Sigmoid colon (tissue), 7 donors: ENCODE data around the gene SPOCD1. TPM values are rescaled to one million over a fixed set of nuclear protein-coding genes. Genes with fewer than 3 reads are reported as not detected.

Experiments used
- DNase-seq: peaks from one replicate; pipeline ENCODE4 v3.0.0-alpha.2; 2019
- H3K27ac ChIP-seq, 4 donors: fragments of 200-600 bp; sonication (generic); one replicate each; pipeline ENCODE4 v1.5.1; 2016 to 2019; ENCODE audit warnings: mild to moderate bottlenecking in 1 of 4
- H3K27me3 ChIP-seq, 3 donors: fragments of 200-600 bp; sonication (generic); one replicate each; pipeline ENCODE4 v1.5.1; 2019; ENCODE audit warnings: mild to moderate bottlenecking in 1 of 3
- H3K36me3 ChIP-seq, 4 donors: fragments of 200-600 bp; sonication (generic); one replicate each; pipeline ENCODE4 v1.5.1; 2016 to 2019
- H3K4me1 ChIP-seq, 4 donors: fragments of 200-600 bp; sonication (generic); one replicate each; pipeline ENCODE4 v1.5.1; 2017 to 2019
- H3K4me3 ChIP-seq, 4 donors: fragments of 200-600 bp; sonication (generic); one replicate each; pipeline ENCODE4 v1.5.1; 2017 to 2019; ENCODE audit warnings: mild to moderate bottlenecking in 2 of 4, moderate library complexity in 1 of 4
- H3K9me3 ChIP-seq, 4 donors: fragments of 200-600 bp in 3 of 4; sonication (generic) in 3 of 4; one replicate each; pipeline versions ENCODE4 v1.5.1 to v1.6.1; 2013 to 2019
- EP300 ChIP-seq, 4 donors: sonication (generic); formaldehyde crosslinking; IDR thresholded peaks; one replicate each; pipeline ENCODE4 v1.6.1; 2017; ENCODE audit warnings: antibody characterized with exemption in 4 of 4
- POLR2A ChIP-seq, 2 donors: fragments of 450-650 bp; IDR thresholded peaks; one replicate each; pipeline ENCODE4 v1.6.1; 2016; ENCODE audit warnings: antibody characterized with exemption in 2 of 2, mild to moderate bottlenecking in 2 of 2, moderate library complexity in 2 of 2
- POLR2AphosphoS5 ChIP-seq, 4 donors: sonication (generic); formaldehyde crosslinking; IDR thresholded peaks; one replicate each; pipeline ENCODE4 v1.6.1; 2017; ENCODE audit warnings: antibody characterized with exemption in 4 of 4
- WGBS, 2 donors: extraction: QIAGEN DNeasy Blood & Tissue Kit; methylation state at CpG; one replicate each; pipeline ENCODE4 v1.1.7; 2013; 5-methylcytosine and 5-hydroxymethylcytosine counted together
- intact Hi-C: fragments of 100-400 bp; cut with DNase I; formaldehyde crosslinking; loops from one replicate; pipeline ENCODE4 v1.15.1; 2023
- polyA plus RNA-seq, 3 donors: library from polyadenylated mRNA; stranded (reverse); fragments of 200-250 nt; gene quantifications; one replicate each; pipeline ENCODE4 v1.2.3, GENCODE V29; 2013
- total RNA-seq, 4 donors: library from RNA; depleted of rRNA; stranded (reverse); fragments of >200 nt; gene quantifications; one replicate each; pipeline ENCODE4 v1.1.0, GENCODE V29; 2016
- TF ChIP-seq, protein P1 (sequence below), 4 experiments: fragments of 450-650 bp in 3 of 4; fragments of 200-600 bp in 1 of 4; IDR thresholded peaks; one replicate each; pipeline ENCODE4 v1.5.1; 2016 to 2019; ENCODE audit warnings: antibody characterized with exemption in 4 of 4, mild to moderate bottlenecking in 3 of 4, moderate library complexity in 2 of 4
- donor health status: healthy with polysubstance abuse.
- donor health status: Bipolar disorder and iron deficiency.
- donor health status: healthy.

The SPOCD1 gene
- total and polyA plus RNA-seq, 7 donors, result 0.14 to 0.70 (median 0.55) TPM; not detected in 4

DNA sequence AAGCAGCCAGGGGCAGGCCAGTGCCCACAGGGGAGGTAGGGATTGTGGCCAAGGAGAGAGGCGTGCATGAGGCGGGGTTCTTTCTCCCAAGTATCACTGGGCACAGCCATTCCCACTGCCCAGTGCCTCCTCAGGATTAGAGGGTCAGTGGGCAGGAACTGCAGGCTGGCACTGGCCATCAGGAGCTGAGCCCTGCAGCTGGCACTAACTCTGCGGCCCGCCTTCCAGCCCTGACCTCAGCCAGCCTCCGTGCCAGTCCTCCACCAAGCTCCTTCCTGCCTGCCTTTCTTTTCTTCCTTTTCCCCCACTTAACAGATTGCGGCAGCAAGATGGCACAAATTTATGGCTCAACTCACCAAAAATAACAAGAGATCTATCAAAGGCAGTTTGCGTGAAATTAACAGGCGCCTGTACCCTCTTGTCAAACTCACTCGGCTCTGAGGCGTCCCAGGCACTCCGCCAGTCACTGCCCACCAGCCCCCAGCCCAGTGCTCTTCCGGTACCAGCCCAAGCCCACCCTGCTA is 62.8 kb downstream of the SPOCD1 start:
- TF ChIP-seq, protein P1, sequence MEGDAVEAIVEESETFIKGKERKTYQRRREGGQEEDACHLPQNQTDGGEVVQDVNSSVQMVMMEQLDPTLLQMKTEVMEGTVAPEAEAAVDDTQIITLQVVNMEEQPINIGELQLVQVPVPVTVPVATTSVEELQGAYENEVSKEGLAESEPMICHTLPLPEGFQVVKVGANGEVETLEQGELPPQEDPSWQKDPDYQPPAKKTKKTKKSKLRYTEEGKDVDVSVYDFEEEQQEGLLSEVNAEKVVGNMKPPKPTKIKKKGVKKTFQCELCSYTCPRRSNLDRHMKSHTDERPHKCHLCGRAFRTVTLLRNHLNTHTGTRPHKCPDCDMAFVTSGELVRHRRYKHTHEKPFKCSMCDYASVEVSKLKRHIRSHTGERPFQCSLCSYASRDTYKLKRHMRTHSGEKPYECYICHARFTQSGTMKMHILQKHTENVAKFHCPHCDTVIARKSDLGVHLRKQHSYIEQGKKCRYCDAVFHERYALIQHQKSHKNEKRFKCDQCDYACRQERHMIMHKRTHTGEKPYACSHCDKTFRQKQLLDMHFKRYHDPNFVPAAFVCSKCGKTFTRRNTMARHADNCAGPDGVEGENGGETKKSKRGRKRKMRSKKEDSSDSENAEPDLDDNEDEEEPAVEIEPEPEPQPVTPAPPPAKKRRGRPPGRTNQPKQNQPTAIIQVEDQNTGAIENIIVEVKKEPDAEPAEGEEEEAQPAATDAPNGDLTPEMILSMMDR (IDR thresholded peaks at IDR 0.05), result no peak
- Histone ChIP-seq H3K27me3 (no peaks in the 10 kb centered on the region), H3K4me1 (peaks cover 0 to 5% (median 0%) of the 10 kb centered on the region in 4 donors), H3K36me3 (no peaks in the 10 kb centered on the region), H3K27ac (no peak overlapping the region), H3K4me3 (no peak overlapping the region), H3K9me3 (no peaks in the 10 kb centered on the region)
- intact Hi-C loops, result no loop called here
- no peak for DNase-seq
- 71 to 84% methylated on average over 12 of the region's 12 CpGs for WGBS, 2 donors

DNA sequence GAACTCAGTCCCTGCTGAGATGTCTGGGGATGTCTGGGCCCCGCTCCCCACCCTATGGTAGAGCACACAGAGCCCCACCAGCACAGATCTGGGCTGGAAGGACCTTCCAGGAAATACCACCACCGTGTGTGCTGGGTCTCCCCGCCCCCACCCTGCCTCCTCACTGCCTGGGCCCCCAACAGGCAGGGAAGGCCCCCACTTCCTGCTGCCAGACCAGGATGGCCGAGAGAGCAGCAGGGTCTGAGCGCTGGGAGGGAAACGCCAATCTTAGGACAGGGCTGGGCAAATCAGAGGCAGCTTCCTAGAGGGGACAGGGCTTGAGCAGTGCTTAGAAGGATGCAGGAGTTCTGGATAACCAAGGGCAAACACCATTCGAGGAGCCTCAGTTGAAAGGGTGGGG is 63.6 kb downstream of the SPOCD1 start:
- 51 to 73% methylated on average over 7 of the region's 7 CpGs for WGBS, 2 donors
- Histone ChIP-seq H3K4me1 (peaks cover 0 to 5% (median 0%) of the 10 kb centered on the region in 4 donors), H3K4me3 (no peak overlapping the region), H3K9me3 (no peaks in the 10 kb centered on the region), H3K27ac (no peak overlapping the region), H3K27me3 (no peaks in the 10 kb centered on the region), H3K36me3 (no peaks in the 10 kb centered on the region)
- intact Hi-C loops, result no loop called here
- DNase-seq, result no peak
- TF ChIP-seq POLR2A (IDR thresholded peaks at IDR 0.05), result no peak
- no peak for TF ChIP-seq EP300 (IDR thresholded peaks at IDR 0.05)
- TF ChIP-seq, protein P1 (IDR thresholded peaks at IDR 0.05), result no peak
- TF ChIP-seq POLR2AphosphoS5 (IDR thresholded peaks at IDR 0.05), result no peak

DNA sequence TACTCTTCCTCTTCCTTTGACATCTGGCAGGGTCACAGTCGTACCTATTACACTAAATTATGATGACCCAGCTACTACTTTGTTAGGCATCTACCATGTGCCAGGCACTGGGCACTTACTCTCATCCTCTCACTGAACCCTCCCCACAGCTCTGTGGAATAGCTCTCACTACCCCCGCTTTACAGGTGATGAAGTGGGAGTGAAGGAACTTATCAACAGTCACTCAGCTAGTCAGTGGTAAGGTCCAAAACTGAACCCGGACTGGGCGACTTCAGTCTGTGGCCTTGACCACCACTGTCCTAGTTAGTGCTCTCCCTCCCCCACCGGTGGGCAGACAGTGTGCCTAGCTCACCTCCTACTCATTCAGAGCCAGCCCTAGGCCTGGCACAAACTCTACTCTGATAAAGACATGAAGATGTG is 64.0 kb downstream of the SPOCD1 start:
- intact Hi-C loops, result no loop called here
- no peaks in the 10 kb centered on the region for H3K27me3 ChIP-seq
- WGBS, 2 donors, result 73 to 78% methylated on average over 5 of the region's 5 CpGs
- no peak for TF ChIP-seq POLR2A (IDR thresholded peaks at IDR 0.05)
- no peak for TF ChIP-seq POLR2AphosphoS5 (IDR thresholded peaks at IDR 0.05)
- no peak for TF ChIP-seq EP300 (IDR thresholded peaks at IDR 0.05)
- TF ChIP-seq, protein P1 (IDR thresholded peaks at IDR 0.05), result no peak
- no peak overlapping the region for H3K27ac ChIP-seq
- peaks cover 0 to 5% (median 0%) of the 10 kb centered on the region in 4 donors for H3K4me1 ChIP-seq
- DNase-seq, result no peak
- H3K4me3 ChIP-seq, result no peak overlapping the region
- no peaks in the 10 kb centered on the region for H3K36me3 ChIP-seq
- no peaks in the 10 kb centered on the region for H3K9me3 ChIP-seq

DNA sequence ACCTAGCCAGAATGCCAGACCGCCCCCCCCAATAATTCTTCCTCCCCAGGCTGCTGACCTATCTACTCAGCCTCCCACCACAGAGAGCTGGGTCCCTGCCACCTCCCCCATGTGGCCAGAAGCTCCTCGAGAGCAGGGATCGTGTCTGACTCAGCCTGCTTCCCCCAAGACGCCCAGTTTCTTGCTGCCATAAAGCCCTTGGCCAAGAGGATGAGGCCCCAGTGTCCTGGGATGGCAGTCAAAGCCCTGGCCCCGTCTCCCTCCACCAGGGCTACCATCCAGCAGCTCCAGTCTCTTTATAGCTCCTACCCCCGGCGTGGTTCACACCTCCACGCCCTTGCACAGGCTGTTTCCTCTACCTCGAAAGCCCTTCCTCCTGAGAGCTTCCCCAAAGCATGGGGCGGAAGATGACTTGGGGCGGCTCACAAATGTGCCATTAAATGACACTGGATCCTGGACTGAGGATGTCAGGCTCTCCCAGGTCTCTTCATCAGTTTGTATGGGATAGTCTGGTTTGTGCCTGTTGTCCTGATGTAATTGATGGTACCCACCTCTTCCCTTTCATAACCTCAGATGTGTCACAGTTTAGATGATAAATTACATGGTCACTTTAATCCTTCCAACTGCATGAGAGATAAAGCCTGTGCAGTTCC is 64.8 kb downstream of the SPOCD1 start:
- no peaks in the 10 kb centered on the region for H3K9me3 ChIP-seq
- intact Hi-C loops, result no loop called here
- no peaks in the 10 kb centered on the region for H3K27me3 ChIP-seq
- H3K4me3 ChIP-seq, result no peak overlapping the region
- no peak overlapping the region for H3K27ac ChIP-seq
- H3K36me3 ChIP-seq, result no peaks in the 10 kb centered on the region
- TF ChIP-seq EP300 (IDR thresholded peaks at IDR 0.05) (no peak), POLR2AphosphoS5 (IDR thresholded peaks at IDR 0.05) (no peak), POLR2A (IDR thresholded peaks at IDR 0.05) (no peak)
- TF ChIP-seq, protein P1 (IDR thresholded peaks at IDR 0.05), result no peak
- 23 to 36% methylated on average over 11 of the region's 11 CpGs for WGBS, 2 donors
- DNase-seq, result no peak
- H3K4me1 ChIP-seq, result peaks cover 0 to 5% (median 0%) of the 10 kb centered on the region in 4 donors
